HG02981 (cell line): Measurements from ENCODE around the gene ARHGAP12.
A peak's percentile ranks its signal among the peaks of the same experiment; 100 is the strongest.
"Not testable (repeated sequence)": the region's sequence is repeated elsewhere in the genome, so short reads cannot be mapped to it uniquely, and the experiment has no call there.

Source experiments
- ATAC-seq: cut with Tn5 transposase; IDR thresholded peaks from one replicate; pipeline ENCODE4 v1.9.1; 2021; ENCODE audit warnings: mild to moderate bottlenecking, moderate library complexity; ENCODE audit not compliant: unreplicated experiment

ARHGAP12 gene

DNA sequence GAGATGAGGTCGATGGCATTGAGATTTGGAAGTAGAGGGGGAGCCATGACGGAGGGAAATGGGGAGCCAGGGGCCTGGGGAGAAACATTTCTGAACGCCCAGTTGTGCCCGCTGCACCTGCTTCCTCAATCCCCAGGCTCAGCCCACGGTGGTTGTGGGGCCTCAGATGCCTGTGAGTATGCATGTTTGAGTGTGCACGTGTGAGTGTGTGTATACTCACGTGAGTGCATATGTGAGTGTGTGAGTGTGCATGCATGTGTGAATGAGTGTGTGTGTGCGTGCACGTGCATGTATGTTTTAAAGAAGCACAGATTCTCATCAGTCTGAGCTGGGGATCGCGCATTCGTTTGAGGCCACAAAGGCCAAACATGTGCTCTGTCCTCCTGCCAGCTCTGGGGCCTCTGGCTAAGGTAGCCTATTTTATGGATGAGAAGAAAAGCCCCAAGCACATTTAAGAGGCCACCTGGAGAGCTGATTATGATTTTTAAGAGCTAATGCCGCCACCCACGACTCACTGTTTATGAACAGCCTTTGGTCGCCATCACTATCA, 154.8 kb downstream of the ARHGAP12 start:
- ATAC-seq = no peak

- no peak for ATAC-seq
These were observed 157.2 kb downstream of the ARHGAP12 start for GRCh38 chr10:31771331-31771831.

GRCh38 chr10:31770307-31770902, 158.2 kb downstream of the ARHGAP12 start:
- no peak for ATAC-seq

- ATAC-seq = no peak
These were observed 159.1 kb downstream of the ARHGAP12 start for GRCh38 chr10:31769564-31769963.

DNA sequence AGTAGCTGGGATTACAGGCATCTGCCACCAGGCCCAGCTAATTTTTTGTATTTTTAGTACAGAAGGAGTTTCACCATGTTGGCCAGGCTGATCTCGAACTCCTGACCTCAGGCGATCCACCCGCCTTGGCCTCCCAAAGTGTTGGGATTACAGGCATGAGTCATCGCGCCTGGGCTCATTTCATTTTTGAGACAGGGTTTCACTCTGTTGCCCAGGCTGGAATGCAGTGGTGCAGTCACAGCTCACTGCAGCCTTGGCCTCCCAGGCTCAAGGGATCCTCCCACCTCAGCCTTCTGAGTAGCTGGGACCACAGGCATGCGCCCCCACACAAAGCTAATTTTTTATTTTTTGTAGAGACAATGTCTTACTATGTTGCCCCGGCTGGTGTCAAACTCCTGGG, 159.7 kb downstream of the ARHGAP12 start:
- ATAC-seq = not testable (repeated sequence)

DNA sequence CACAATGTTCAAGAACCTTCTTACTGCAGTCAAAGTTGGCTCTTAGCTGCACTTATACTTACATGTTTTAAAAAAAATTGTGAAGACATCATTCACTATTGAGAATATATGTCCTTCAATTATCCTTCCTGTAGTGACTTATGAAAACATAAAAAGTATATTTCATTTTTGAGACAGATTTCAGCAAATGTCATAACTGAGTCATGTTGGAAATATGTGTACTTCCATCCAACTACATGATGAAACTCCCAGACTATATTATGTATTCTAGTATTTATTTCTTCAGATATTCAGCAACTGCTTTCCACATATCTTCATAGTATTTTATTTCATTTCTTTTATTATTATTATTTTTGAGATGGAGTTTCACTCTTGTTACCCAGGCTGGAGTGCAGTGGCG, 160.2 kb downstream of the ARHGAP12 start:
- no peak for ATAC-seq

DNA sequence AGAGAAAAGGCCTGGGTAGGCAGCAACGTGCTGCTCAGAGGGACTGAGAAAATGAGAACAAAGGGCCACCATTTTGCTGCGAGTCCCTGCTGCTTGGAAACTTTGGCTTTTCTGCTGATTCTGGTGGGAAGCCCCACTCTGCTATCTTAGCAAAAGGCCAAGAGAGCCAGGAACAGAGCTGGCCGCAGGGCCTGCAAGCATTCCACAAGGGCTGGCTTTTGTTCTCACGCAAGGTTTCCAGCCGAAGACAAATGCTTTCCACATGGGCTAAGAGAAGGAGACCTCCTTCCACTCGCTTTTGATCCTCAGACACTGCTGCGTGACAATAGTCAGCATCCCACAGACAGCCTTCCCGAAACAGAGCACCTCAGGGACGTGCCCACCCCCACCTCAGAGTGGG, 163.1 kb downstream of the ARHGAP12 start:
- ATAC-seq = no peak

- ATAC-seq = no peak
These were observed 166.3 kb downstream of the ARHGAP12 start for GRCh38 chr10:31762316-31762715.

GRCh38 chr10:31761156-31761555, 167.5 kb downstream of the ARHGAP12 start:
- no peak for ATAC-seq

GRCh38 chr10:31760674-31761081, 168.0 kb downstream of the ARHGAP12 start:
- no peak for ATAC-seq

DNA sequence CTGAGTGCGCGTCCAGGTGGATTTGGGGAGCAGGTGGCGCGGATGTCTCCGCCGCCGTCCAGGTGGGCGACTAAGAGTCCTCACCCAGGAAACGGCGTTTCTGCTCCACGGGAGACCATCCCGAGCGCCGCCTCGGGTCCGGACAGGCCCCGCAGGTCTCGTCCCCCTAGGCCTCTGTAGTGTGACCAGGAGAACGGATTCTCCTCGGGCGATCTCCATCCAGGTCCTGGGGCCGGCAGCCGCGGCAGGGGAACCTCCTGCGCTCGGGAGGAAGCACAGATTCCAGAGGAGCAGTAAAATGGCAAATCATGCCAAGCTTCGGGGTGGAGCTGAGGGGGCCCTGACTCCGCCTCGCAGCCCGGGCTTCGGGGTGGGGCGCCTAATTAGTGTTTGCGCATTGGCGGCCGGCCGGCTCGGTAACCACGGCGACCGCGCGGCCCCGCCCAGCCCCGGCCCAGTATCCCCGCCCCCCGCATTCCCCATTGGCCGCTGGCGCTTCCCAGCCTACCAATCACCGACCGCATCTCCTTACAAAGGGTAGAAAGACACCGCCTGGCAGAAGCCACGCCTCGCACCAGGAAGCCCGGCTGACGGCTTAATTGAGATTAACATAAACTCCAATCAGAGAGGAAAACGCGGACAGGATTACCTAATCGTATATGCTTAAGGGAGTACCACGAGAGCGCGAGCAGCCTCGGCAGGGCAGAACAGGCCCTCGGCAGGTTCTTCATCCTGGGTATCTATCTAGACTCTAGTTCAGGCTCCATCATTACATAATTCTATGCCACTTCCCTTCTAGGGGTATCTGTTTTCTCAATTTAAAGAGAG, 168.6 kb downstream of the ARHGAP12 start:
- ATAC-seq = peak; percentile 96

GRCh38 chr10:31759124-31759798, 169.4 kb downstream of the ARHGAP12 start:
- ATAC-seq = no peak

GRCh38 chr10:31758495-31758894, 170.1 kb downstream of the ARHGAP12 start:
- ATAC-seq = no peak

DNA sequence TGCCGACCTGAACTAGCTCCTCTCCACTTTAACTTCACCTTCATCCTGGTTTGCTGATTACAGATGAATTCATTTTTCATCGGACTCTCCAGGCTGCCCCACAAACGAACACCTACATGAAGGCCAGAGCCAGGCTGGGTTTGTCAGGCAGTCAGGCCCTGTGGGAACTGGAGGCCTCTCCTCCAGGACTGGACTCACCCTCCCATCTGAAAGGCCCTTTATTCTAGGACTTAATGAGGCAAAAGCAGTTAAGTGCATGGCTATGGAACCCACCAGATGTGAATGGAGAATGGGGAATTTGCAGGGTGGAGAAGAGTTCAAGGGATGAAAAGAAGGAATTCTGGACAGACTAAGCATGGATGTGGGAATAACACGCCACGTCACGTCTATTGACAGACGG, 170.8 kb downstream of the ARHGAP12 start:
- no peak for ATAC-seq

DNA sequence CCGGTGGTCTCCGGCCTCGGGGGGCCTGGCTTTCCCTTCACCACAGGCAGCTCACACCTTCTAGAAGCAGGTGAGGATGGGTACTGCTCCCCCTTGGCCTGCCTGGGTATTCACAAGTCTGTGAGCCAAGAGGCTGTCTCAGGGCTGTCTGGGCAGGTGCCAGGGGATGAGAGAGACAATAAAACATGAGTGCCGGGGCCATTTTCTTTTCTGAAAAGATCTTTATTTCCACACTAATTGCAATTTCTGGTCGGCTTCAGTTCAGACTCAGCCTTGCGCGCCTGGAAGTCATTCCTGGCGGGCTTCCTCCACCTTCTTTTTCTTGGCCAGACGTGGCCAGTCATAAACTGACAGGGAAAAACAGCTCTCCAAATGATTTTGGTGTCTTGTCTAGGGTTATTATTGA, 171.2 kb downstream of the ARHGAP12 start:
- no peak for ATAC-seq

DNA sequence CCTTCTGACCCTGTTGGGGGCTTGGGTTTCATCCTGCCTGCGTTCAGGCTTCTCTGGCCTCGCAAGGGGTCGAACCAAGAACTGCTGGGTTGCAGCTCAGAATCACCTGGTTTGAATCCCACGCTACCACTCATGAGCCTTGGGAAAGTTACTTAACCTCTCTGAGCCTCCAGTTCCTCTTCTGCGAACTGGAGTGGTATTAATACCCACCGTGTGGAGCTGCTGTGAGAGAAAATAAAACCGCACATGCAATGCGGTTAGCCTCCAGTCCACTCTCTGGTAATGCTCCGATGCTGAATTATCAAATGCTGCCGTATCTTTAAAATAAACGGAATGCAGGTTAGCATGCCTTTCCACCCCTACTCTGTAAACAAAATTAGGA, 171.9 kb downstream of the ARHGAP12 start:
- no peak for ATAC-seq

DNA sequence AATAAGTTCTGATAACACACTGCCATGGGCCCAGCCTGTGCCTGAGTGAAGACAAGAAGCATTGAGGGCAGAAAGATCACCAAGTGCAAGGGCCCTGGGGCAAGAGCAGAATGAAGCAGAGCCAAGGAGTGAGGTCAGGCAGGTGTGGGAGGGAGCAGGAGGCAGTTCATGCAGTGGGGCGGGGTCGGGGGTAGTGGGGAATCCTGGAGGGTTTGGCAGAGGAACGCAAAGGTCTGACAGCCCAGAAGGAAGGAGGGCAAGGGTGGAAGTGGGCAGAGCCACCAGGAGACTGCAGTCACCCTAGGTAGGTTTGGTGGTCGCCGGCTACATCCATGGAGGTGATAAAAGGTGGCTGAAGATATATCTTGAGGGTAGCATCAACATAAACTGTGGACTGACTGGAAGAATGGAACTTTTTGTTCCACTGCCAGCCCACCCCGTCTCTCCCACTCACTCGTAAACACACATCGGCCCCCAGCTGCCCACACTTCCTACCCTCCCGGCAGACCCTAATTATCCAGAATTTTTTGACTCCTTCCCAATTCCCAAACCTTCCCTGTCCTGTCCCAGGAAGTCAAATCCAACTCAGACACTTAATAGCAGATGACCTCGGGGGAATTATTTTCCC, 172.4 kb downstream of the ARHGAP12 start:
- no peak for ATAC-seq
